MCF 10A (cell line): ENCODE data around the gene VEGFA. TPM values are rescaled to one million over a fixed set of nuclear protein-coding genes. Genes with fewer than 3 reads are reported as not detected.
A peak's percentile ranks its signal among the peaks of the same experiment; 100 is the strongest.

Source experiments
- BruUV-seq: library from RNA; stranded (reverse); fragments of 400-500 nt; replicated peaks from 2 replicates; lab custom pipeline; 2021; lab: Mats Ljungman, UMichigan
- CTCF ChIA-PET: fragments of 300-600 bp; sonication (Branson Sonifier 250); formaldehyde crosslinking; extraction: SDS; loops from one replicate; lab custom pipeline; 2021; ENCODE audit warnings: antibody characterized with exemption, inconsistent platforms; lab: Yijun Ruan, JAX
- POLR2A ChIA-PET: fragments of 300-600, 350-650 bp; sonication (Branson Sonifier 250); formaldehyde crosslinking; extraction: SDS; loops from one replicate; lab custom pipeline; 2020; ENCODE audit warnings: antibody characterized with exemption, inconsistent platforms; lab: Yijun Ruan, JAX
- DNase-seq: peaks from one replicate; pipeline ENCODE4 v3.0.0-alpha.2; 2018; ENCODE audit not compliant: unreplicated experiment
- H3K27ac Mint-ChIP-seq: one replicate; pipeline ENCODE4 v1.8.0; 2022; ENCODE audit warnings: mild to moderate bottlenecking, low read depth, mixed read lengths; ENCODE audit not compliant: unreplicated experiment
- H3K27me3 Mint-ChIP-seq: one replicate; pipeline ENCODE4 v1.8.0; 2022; ENCODE audit warnings: mixed read lengths; ENCODE audit not compliant: insufficient read depth, unreplicated experiment
- H3K36me3 Mint-ChIP-seq: one replicate; pipeline ENCODE4 v1.8.0; 2022; ENCODE audit warnings: mild to moderate bottlenecking, moderate library complexity, mixed read lengths; ENCODE audit not compliant: insufficient read depth, unreplicated experiment
- H3K4me1 Mint-ChIP-seq: one replicate; pipeline ENCODE4 v1.8.0; 2022; ENCODE audit warnings: mixed read lengths; ENCODE audit not compliant: insufficient read depth, unreplicated experiment
- H3K4me3 Mint-ChIP-seq: one replicate; pipeline ENCODE4 v1.8.0; 2022; ENCODE audit warnings: mild to moderate bottlenecking, moderate library complexity, mixed read lengths; ENCODE audit not compliant: unreplicated experiment
- H3K9me3 Mint-ChIP-seq: one replicate; pipeline ENCODE4 v1.8.0; 2022; ENCODE audit warnings: mixed read lengths; ENCODE audit not compliant: unreplicated experiment
- intact Hi-C: fragments of 100-400 bp; cut with micrococcal nuclease; formaldehyde crosslinking; loops from 2 replicates; pipeline ENCODE4 v1.14.1; 2022
- total RNA-seq: library from RNA; stranded (reverse); gene quantifications from 2 replicates; pipeline ENCODE4 v1.2.3, GENCODE V29; 2022
- TF ChIP-seq, protein P1 (sequence below): fragments of 200-600 bp; IDR thresholded peaks from one replicate; pipeline ENCODE4 v1.8.0; 2022; ENCODE audit warnings: antibody characterized with exemption, mild to moderate bottlenecking; ENCODE audit not compliant: unreplicated experiment

The VEGFA gene
- total RNA-seq, 1 experiment from 2014 or later, result 265 TPM

- DNase-seq, result no peak
- H3K27ac Mint-ChIP-seq, result no peak overlapping the region
- H3K4me1 Mint-ChIP-seq, result peaks cover 14% of the 10 kb centered on the region
- no TSS peak for BruUV-seq
- POLR2A ChIA-PET, result no interaction called here
- intact Hi-C loops, result no loop called here
- no peak overlapping the region for H3K4me3 Mint-ChIP-seq
- no peaks in the 10 kb centered on the region for H3K36me3 Mint-ChIP-seq
- CTCF ChIA-PET, result interaction anchor here (0.6 kb wide), 1 partner anchor 234 kb away, joined by 3 read pairs; no protein-coding TSS in a partner anchor
- H3K9me3 Mint-ChIP-seq, result peaks cover 14% of the 10 kb centered on the region
- no peaks in the 10 kb centered on the region for H3K27me3 Mint-ChIP-seq
- TF ChIP-seq, protein P1, sequence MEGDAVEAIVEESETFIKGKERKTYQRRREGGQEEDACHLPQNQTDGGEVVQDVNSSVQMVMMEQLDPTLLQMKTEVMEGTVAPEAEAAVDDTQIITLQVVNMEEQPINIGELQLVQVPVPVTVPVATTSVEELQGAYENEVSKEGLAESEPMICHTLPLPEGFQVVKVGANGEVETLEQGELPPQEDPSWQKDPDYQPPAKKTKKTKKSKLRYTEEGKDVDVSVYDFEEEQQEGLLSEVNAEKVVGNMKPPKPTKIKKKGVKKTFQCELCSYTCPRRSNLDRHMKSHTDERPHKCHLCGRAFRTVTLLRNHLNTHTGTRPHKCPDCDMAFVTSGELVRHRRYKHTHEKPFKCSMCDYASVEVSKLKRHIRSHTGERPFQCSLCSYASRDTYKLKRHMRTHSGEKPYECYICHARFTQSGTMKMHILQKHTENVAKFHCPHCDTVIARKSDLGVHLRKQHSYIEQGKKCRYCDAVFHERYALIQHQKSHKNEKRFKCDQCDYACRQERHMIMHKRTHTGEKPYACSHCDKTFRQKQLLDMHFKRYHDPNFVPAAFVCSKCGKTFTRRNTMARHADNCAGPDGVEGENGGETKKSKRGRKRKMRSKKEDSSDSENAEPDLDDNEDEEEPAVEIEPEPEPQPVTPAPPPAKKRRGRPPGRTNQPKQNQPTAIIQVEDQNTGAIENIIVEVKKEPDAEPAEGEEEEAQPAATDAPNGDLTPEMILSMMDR, result no peak
Measured at GRCh38 chr6:43730634-43731033, 39.4 kb upstream of the VEGFA start.

GRCh38 chr6:43733471-43734293 lies 36.3 kb upstream of the VEGFA start:
- POLR2A ChIA-PET, result interaction anchor here (0.6 to 1.6 kb wide), 2 partner anchors 9 kb away, joined by 4 read pairs; no protein-coding TSS in a partner anchor
- CTCF ChIA-PET, result interaction anchor here (2.0 kb wide), 1 partner anchor 9 kb away, joined by 7 read pairs; no protein-coding TSS in a partner anchor
- TF ChIP-seq, protein P1, result no peak
- Mint-ChIP-seq H3K36me3 (no peaks in the 10 kb centered on the region), H3K4me3 (no peak overlapping the region), H3K27me3 (no peaks in the 10 kb centered on the region), H3K4me1 (peaks cover 25% of the 10 kb centered on the region), H3K27ac (no peak overlapping the region), H3K9me3 (peaks cover 14% of the 10 kb centered on the region)
- intact Hi-C loops, result no loop called here
- no TSS peak for BruUV-seq
- peak; percentile 35 for DNase-seq

GRCh38 chr6:43734294-43734665 lies 35.7 kb upstream of the VEGFA start:
- H3K9me3 Mint-ChIP-seq, result peaks cover 14% of the 10 kb centered on the region
- H3K4me3 Mint-ChIP-seq, result no peak overlapping the region
- TF ChIP-seq, protein P1, result no peak
- no peak overlapping the region for H3K27ac Mint-ChIP-seq
- ChIA-PET POLR2A (interaction anchor here (0.6 to 1.6 kb wide), 3 partner anchors 8 to 711 kb away, joined by 4 read pairs; no protein-coding TSS in a partner anchor), CTCF (interaction anchor here (2.0 kb wide), 1 partner anchor 10 kb away, joined by 7 read pairs; no protein-coding TSS in a partner anchor)
- DNase-seq, result no peak
- intact Hi-C loops, result no loop called here
- no peaks in the 10 kb centered on the region for H3K27me3 Mint-ChIP-seq
- peaks cover 21% of the 10 kb centered on the region for H3K4me1 Mint-ChIP-seq
- BruUV-seq, result no TSS peak
- no peaks in the 10 kb centered on the region for H3K36me3 Mint-ChIP-seq

GRCh38 chr6:43735642-43736199 lies 34.3 kb upstream of the VEGFA start:
- no TSS peak for BruUV-seq
- no peaks in the 10 kb centered on the region for H3K27me3 Mint-ChIP-seq
- ChIA-PET CTCF (interaction anchor here (1.1 to 1.3 kb wide), 4 partner anchors 11 to 61 kb away, joined by 3 to 6 read pairs (median 4); no protein-coding TSS in a partner anchor), POLR2A (interaction anchor here (0.6 to 0.7 kb wide), 2 partner anchors 29 to 331 kb away, joined by 3 read pairs; no protein-coding TSS in a partner anchor)
- TF ChIP-seq, protein P1, result no peak
- H3K4me3 Mint-ChIP-seq, result no peak overlapping the region
- DNase-seq, result peak; percentile 34
- no peaks in the 10 kb centered on the region for H3K36me3 Mint-ChIP-seq
- no peak overlapping the region for H3K27ac Mint-ChIP-seq
- H3K9me3 Mint-ChIP-seq, result peaks cover 14% of the 10 kb centered on the region
- peaks cover 21% of the 10 kb centered on the region for H3K4me1 Mint-ChIP-seq
- intact Hi-C loops, result no loop called here
